Right ventricle myocardium inferior (tissue), 1 donor: ENCODE measurements around the gene TCL1B. TPM values are rescaled to one million over a fixed set of nuclear protein-coding genes. Genes with fewer than 3 reads are reported as not detected.

Experiments
- ATAC-seq: fragments of 200-7000 bp; cut with Tn5 transposase; one replicate; pipeline ENCODE4 v1.9.1; 2020; ENCODE audit warnings: mild to moderate bottlenecking, moderate library complexity
- DNase-seq: peaks from one replicate; pipeline ENCODE4 v3.0.0; 2021; ENCODE audit errors: missing footprints
- intact Hi-C: fragments of 100-400 bp; cut with DNase I; formaldehyde crosslinking; loops from one replicate; pipeline ENCODE4 v1.11.0; 2022
- total RNA-seq: library from RNA; stranded (reverse); fragmentation: NEBNext Ultra II Directional; extraction: Animal tissue kit (Norgen Biotek cat#: 25700); gene quantifications from one replicate; pipeline ENCODE4 v1.2.1, GENCODE V29; 2021
- donor health status: DM: no; HTN: yes; CAD: no; lungs with severe emphysema.

Gene TCL1B
- total RNA-seq, 1 donor from 2014 or later, result not detected

- intact Hi-C loops, result no loop called here
- no peak for DNase-seq
- ATAC-seq, result no peak
These were observed 47.0 kb downstream of the TCL1B start for GRCh38 chr14:95733212-95733611.

GRCh38 chr14:95739356-95739755 lies 53.1 kb downstream of the TCL1B start:
- no peak for DNase-seq
- intact Hi-C loops, result no loop called here
- no peak for ATAC-seq

GRCh38 chr14:95741038-95741490 lies 54.8 kb downstream of the TCL1B start:
- intact Hi-C loops, result no loop called here
- ATAC-seq (no peak), DNase-seq (no peak)

GRCh38 chr14:95741781-95742180 lies 55.6 kb downstream of the TCL1B start:
- no peak for ATAC-seq
- intact Hi-C loops, result no loop called here
- no peak for DNase-seq

Other genes starting within 250 kb of the TCL1B start
- gene SYNE3, start 169.8 kb upstream of the TCL1B start, total RNA-seq, result 16.5 TPM
- gene GLRX5, start 151.4 kb upstream of the TCL1B start, total RNA-seq, result 84.7 TPM
- not detected for gene TCL1A, start 27.7 kb downstream of the TCL1B start, total RNA-seq
- gene TUNAR, start 190.4 kb downstream of the TCL1B start, total RNA-seq, result not detected